ENCODE results near the gene RAP1GDS1.

The RAP1GDS1 gene

DNA sequence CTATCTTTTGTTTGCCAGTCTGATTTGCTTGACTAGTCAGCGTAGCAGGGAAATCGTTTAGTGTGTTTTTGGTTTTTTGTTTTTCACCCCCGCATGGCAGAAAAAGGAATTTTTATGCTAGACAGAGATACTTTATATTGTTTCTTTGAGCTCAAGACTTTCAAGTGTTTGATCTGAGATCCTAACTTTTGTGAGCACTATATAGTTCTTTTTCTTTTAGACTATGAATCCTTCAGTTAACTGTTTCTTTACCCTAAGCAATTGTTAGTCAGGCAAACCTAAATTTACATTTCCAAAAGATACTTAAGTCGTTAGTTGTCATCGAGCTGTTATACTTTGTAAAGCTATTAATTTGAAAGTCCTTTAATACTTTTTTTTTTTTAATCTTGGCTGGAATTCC lies 73.3 kb downstream of the RAP1GDS1 start:
- H3K79me2 ChIP-seq (ENCODE audit: insufficient read depth, low read depth), result no peaks in the 10 kb centered on the region
- H4K20me1 ChIP-seq (ENCODE audit: insufficient read depth), result no peaks in the 10 kb centered on the region
- no peak overlapping the region for H3K27ac ChIP-seq
- H3K9ac ChIP-seq, result no peak overlapping the region
- no peaks in the 10 kb centered on the region for H3K36me3 ChIP-seq (ENCODE audit: insufficient read depth)
- no peak overlapping the region for H2AFZ ChIP-seq (ENCODE audit: low read depth)
- no peak overlapping the region for H3K4me3 ChIP-seq (IDR thresholded peaks at IDR 0.05; ENCODE audit: insufficient read depth, low read depth, low read length)
- H3K4me1 ChIP-seq (ENCODE audit: low read depth, poor library complexity, severe bottlenecking), result no peaks in the 10 kb centered on the region
- TF ChIP-seq, protein P1, sequence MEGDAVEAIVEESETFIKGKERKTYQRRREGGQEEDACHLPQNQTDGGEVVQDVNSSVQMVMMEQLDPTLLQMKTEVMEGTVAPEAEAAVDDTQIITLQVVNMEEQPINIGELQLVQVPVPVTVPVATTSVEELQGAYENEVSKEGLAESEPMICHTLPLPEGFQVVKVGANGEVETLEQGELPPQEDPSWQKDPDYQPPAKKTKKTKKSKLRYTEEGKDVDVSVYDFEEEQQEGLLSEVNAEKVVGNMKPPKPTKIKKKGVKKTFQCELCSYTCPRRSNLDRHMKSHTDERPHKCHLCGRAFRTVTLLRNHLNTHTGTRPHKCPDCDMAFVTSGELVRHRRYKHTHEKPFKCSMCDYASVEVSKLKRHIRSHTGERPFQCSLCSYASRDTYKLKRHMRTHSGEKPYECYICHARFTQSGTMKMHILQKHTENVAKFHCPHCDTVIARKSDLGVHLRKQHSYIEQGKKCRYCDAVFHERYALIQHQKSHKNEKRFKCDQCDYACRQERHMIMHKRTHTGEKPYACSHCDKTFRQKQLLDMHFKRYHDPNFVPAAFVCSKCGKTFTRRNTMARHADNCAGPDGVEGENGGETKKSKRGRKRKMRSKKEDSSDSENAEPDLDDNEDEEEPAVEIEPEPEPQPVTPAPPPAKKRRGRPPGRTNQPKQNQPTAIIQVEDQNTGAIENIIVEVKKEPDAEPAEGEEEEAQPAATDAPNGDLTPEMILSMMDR (conservative IDR thresholded peaks at IDR 0.05; ENCODE audit: low read depth, low read length), result no peak
- no peak overlapping the region for H3K4me2 ChIP-seq
- no peaks in the 10 kb centered on the region for H3K27me3 ChIP-seq (ENCODE audit: insufficient read depth, low read depth)

DNA sequence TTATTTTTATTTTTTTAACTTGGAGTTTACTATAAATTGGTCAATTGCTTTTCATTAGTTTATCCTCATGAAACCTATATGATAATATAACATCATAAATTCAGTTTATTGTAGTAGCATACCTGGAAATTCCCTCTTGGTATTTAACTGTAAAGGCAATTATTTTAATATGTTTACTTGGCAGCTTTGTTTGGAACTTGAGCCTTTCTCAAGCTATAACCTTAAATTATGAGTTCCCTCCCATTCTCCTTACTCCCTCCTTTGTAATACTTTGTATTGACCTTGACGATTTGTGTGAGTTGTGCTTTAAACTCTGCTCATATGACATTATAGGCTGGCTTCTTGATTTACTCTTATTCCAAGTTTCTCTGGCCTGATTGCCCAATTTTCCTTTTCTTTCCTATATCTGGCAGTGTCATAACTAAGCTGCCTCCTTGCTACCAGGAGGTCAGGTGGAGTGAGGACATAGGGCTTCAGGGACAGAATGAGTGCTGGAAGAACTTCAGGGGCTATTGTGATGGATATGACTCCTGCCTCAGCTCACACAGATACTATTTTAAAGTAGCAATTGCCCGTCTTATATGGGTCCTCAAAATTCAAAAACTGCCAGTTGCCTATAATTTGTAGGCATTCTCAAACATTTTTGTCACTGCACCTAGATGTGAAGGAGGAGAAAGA lies 77.7 kb downstream of the RAP1GDS1 start:
- Histone ChIP-seq H3K4me3 (IDR thresholded peaks at IDR 0.05; ENCODE audit: insufficient read depth, low read depth, low read length) (no peak overlapping the region), H3K27me3 (ENCODE audit: insufficient read depth, low read depth) (no peaks in the 10 kb centered on the region), H4K20me1 (ENCODE audit: insufficient read depth) (no peaks in the 10 kb centered on the region), H3K4me2 (no peak overlapping the region), H3K36me3 (ENCODE audit: insufficient read depth) (no peaks in the 10 kb centered on the region), H3K4me1 (ENCODE audit: low read depth, poor library complexity, severe bottlenecking) (no peaks in the 10 kb centered on the region), H2AFZ (ENCODE audit: low read depth) (no peak overlapping the region), H3K9ac (no peak overlapping the region), H3K79me2 (ENCODE audit: insufficient read depth, low read depth) (no peaks in the 10 kb centered on the region), H3K27ac (no peak overlapping the region)
- TF ChIP-seq, protein P1 (conservative IDR thresholded peaks at IDR 0.05; ENCODE audit: low read depth, low read length), result no peak

DNA sequence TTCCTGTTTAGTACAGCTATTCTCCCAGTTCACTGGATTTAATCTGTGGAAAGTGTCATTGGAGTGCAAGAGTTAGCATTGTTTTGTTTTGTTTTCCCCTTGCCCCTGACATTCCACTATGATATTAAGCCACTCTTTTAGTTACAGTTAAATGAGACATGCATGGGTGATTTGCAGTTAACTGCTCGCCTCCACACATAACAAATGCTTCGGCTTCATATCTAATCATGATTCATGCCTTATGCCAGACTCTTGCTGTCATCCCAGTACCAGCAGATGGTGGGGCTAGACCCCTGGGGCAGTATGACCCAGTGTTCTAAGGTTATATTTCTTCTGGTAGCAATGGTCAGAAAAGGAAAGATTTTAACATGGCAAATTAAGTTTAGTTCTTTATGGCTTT lies 80.1 kb downstream of the RAP1GDS1 start:
- no peak overlapping the region for H3K4me3 ChIP-seq (IDR thresholded peaks at IDR 0.05; ENCODE audit: insufficient read depth, low read depth, low read length)
- no peaks in the 10 kb centered on the region for H3K4me1 ChIP-seq (ENCODE audit: low read depth, poor library complexity, severe bottlenecking)
- no peak overlapping the region for H3K27ac ChIP-seq
- H3K36me3 ChIP-seq (ENCODE audit: insufficient read depth), result no peaks in the 10 kb centered on the region
- no peaks in the 10 kb centered on the region for H3K27me3 ChIP-seq (ENCODE audit: insufficient read depth, low read depth)
- no peak overlapping the region for H2AFZ ChIP-seq (ENCODE audit: low read depth)
- TF ChIP-seq, protein P1 (conservative IDR thresholded peaks at IDR 0.05; ENCODE audit: low read depth, low read length), result no peak
- H3K4me2 ChIP-seq, result no peak overlapping the region
- H3K79me2 ChIP-seq (ENCODE audit: insufficient read depth, low read depth), result no peaks in the 10 kb centered on the region
- no peaks in the 10 kb centered on the region for H4K20me1 ChIP-seq (ENCODE audit: insufficient read depth)
- no peak overlapping the region for H3K9ac ChIP-seq

DNA sequence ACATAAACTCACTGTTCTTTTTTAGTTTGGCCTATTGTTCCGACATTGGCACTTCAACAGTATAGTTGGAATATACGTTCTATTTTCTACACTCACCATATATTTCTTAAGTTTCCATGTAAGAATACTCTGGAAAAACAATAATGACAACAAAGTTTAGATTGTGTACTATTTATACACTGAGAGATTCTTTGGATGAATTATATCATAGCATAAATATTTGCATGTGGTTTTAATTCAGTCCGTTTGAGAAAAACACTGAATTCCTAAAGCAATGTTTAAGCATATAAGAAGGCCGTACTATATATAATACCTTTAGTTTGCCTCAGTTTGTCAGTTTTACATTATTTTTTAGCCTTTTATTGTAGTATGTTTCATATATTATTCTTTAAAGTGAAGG lies 82.4 kb downstream of the RAP1GDS1 start:
- no peaks in the 10 kb centered on the region for H4K20me1 ChIP-seq (ENCODE audit: insufficient read depth)
- H3K36me3 ChIP-seq (ENCODE audit: insufficient read depth), result no peaks in the 10 kb centered on the region
- no peak overlapping the region for H3K9ac ChIP-seq
- no peak overlapping the region for H3K4me2 ChIP-seq
- H2AFZ ChIP-seq (ENCODE audit: low read depth), result no peak overlapping the region
- no peak overlapping the region for H3K27ac ChIP-seq
- no peaks in the 10 kb centered on the region for H3K79me2 ChIP-seq (ENCODE audit: insufficient read depth, low read depth)
- TF ChIP-seq, protein P1 (conservative IDR thresholded peaks at IDR 0.05; ENCODE audit: low read depth, low read length), result no peak
- no peak overlapping the region for H3K4me3 ChIP-seq (IDR thresholded peaks at IDR 0.05; ENCODE audit: insufficient read depth, low read depth, low read length)
- H3K4me1 ChIP-seq (ENCODE audit: low read depth, poor library complexity, severe bottlenecking), result no peaks in the 10 kb centered on the region
- H3K27me3 ChIP-seq (ENCODE audit: insufficient read depth, low read depth), result no peaks in the 10 kb centered on the region

All from KMS-11 (cell line).